Measurements from ENCODE around the gene KCNJ1. TPM values are rescaled to one million over a fixed set of nuclear protein-coding genes. Genes with fewer than 3 reads are reported as not detected.

KCNJ1 gene
- total RNA-seq, 1 experiment from 2014 or later: not detected

GRCh38 chr11:128884703-128885338 lies 17.7 kb upstream of the KCNJ1 start:
- peak; percentile 51 for DNase-seq (ENCODE audit: low read depth)

- DNase-seq (ENCODE audit: low read depth): no peak
Measured at GRCh38 chr11:128884054-128884453, 17.0 kb upstream of the KCNJ1 start.

DNA sequence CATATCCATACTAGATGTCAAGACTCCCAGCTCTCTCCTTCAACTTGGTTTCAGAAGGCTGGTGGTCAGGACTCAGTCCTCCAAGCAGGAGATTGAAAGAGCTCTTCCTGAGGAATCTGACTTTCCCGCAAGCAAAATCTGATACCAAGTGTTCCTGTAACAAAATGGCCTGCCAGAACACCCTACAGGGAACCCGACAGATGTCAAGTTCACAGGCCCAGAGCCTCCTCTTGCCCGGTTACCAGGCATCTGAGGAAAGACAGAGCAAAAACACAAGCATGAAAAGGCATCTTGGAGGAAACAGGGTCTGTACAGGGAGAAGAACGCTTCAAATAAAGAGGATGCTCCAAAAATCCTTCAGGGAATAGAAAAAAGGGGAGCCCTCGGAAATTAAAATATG lies 15.4 kb upstream of the KCNJ1 start:
- no peak for DNase-seq (ENCODE audit: low read depth)

DNA sequence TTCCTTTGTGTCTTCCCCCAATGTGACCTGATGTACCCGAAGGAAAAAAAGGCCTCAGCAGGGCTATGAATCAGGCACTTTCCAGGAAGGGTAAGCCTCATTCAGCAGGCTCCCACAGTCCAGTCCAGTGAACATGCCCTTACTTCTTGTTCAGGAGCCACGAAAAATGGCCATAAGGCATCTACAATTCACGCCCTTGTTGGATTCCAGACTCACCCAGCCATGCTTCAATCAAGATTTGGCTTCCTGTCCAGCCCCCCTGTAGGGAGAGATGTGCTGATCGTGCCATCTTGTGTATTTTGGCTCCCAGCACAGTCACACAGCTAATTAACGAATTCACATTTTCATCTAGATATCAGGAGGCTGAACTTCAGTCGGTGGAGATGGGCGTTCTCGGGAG lies 14.1 kb upstream of the KCNJ1 start:
- DNase-seq (ENCODE audit: low read depth): no peak

- no peak for DNase-seq (ENCODE audit: low read depth)
Measured at GRCh38 chr11:128879817-128880216, 12.7 kb upstream of the KCNJ1 start.

DNA sequence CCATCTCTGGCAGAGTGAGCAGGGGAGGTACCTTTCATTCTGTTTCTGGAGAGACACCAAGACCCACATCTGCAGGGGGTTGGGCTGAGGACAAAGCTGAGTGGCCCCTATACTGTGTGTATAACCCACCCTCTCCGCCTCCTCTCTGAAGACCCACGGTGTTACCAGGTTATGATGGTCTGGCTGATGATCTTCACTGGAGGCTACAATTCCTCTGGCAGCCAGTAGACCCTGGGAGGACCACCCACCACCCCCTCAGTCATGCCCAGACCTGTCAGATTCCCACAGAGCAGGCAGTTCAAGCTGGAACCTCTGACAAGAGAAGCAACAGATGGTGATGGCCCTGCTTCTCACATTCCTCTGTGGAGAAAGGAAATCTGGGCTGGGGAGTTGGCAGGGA lies 11.4 kb upstream of the KCNJ1 start:
- DNase-seq (ENCODE audit: low read depth): no peak

DNA sequence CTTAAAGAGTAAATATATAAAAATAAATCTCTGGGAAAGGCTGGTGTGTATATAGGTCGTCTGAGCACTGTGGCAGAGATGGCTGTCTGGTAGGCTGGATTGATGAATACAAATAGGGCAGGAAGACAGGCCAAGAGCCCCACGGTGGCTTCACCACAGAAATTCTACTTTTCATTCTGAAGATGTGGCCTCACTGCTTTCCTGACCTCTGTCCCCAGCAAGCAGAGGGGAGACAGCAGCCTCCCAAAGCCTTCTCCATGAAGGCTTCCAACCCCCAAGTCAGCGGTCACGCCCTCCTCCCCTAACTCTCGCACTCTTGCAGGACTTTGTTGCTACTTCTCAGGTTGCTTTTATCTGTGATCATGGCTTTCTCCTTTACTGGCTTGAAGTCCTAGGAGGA lies 10.6 kb upstream of the KCNJ1 start:
- no peak for DNase-seq (ENCODE audit: low read depth)

DNA sequence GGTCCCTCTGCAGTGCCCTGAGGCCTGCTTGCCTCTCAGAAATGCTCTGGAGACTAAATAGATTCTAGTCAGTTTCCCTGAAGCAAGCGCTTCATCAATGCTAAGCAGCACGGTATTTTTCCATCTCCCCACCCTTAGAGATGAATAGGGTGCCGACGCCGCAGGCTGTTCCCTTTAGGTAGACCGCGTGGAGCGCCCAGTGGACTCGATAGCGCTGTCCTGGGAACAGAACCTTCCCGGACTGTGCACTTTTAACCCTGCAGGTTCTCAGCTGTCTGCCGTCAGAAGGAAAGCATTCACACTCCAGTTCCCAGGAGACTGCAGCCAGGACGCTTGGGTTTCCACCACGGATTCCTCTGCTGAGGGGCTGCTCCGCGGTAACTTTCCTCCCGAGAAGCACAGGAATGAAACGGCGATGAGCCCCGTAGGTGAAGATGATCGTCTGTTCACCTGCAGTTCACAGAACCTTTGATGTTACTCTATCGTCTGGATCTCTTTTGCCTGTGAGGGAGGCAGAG lies 9.1 kb upstream of the KCNJ1 start:
- no peak for DNase-seq (ENCODE audit: low read depth)

- peak; percentile 27 for DNase-seq (ENCODE audit: low read depth)
Measured at GRCh38 chr11:128874427-128874826, 7.3 kb upstream of the KCNJ1 start.

DNA sequence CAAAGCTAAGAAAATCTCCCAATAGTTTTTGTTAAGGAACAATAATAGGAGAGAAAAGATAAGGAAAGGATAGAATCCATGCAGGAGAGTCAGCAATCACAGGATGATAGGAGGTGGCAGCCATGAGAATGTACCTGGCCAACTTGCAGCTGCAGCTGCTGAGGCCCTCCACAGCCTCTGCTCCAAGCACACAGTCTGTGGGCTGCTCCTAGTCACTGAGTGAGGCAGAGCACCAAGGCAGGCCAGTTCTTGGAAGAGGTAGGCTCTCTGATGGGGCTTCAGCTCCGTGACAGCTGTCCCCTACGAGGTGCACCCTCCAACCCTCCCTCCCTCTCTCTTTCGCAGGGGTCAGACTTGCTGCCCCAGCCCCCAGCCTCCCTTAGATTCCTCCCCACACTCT lies 5.5 kb upstream of the KCNJ1 start:
- no peak for DNase-seq (ENCODE audit: low read depth)

- no peak for DNase-seq (ENCODE audit: low read depth)
Measured at GRCh38 chr11:128872094-128872493, 5.0 kb upstream of the KCNJ1 start.

GRCh38 chr11:128871168-128871610 lies 4.1 kb upstream of the KCNJ1 start:
- DNase-seq (ENCODE audit: low read depth): no peak

GRCh38 chr11:128868841-128869671 lies 2.0 kb upstream of the KCNJ1 start:
- DNase-seq (ENCODE audit: low read depth): no peak

DNA sequence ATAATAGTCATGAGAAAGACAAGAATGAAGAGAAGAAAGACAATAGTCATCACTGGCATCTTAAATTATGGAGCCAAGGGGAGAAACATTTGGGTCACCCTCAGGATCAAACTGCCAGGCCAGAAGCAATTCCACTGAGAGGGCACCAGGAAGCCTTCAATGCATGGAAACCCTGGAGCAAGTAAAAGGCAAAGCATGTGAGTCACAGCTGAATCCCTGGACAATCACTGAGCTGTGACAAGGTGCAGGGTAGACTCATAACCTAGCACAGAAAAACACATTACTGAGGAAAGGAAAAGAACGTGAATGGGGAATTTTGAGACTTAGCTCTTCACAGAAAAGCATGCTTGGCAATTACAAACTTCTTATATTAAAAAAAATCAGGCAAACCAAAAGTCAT lies 1.6 kb downstream of the KCNJ1 start:
- peak; percentile 42 for DNase-seq (ENCODE audit: low read depth)

DNA sequence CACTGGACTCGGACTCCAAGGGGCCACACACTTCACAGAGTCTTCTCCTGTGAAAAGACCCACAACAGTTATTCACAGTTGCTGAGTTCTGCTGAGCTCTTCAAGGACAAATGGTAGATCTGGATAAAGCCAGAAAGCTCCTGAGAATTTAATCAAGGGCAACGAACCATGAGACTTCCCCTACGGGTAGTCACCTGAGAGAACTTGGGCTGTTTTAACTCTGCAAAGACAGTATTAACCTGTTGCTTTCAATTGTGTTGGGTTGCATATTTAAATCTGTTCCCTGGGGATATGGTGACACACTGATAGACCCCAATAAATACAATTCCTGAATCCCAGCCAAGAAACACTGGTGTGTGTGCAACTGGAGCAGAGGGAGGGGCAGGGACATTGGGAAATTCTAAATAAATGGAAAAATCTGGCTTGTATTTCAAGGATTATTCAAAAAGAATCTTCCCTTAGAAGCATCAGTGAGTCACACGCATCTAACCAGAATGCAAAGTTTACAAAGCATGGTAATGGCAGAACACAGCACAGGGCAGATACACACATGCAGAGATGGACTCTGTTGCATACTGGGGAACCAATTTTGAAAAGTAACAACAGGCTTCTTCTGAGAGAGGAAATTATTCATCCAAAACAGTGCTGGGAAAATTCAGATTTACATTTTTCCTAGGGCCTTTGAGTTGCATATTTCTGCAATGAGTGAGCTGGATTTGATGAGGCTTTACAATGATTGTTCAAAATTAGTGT lies 4.0 kb downstream of the KCNJ1 start:
- peak; percentile 74 for DNase-seq (ENCODE audit: low read depth)

GRCh38 chr11:128862406-128862805 lies 4.7 kb downstream of the KCNJ1 start:
- DNase-seq (ENCODE audit: low read depth): no peak

- no peak for DNase-seq (ENCODE audit: low read depth)
Measured at GRCh38 chr11:128860571-128861361, 6.3 kb downstream of the KCNJ1 start.

DNA sequence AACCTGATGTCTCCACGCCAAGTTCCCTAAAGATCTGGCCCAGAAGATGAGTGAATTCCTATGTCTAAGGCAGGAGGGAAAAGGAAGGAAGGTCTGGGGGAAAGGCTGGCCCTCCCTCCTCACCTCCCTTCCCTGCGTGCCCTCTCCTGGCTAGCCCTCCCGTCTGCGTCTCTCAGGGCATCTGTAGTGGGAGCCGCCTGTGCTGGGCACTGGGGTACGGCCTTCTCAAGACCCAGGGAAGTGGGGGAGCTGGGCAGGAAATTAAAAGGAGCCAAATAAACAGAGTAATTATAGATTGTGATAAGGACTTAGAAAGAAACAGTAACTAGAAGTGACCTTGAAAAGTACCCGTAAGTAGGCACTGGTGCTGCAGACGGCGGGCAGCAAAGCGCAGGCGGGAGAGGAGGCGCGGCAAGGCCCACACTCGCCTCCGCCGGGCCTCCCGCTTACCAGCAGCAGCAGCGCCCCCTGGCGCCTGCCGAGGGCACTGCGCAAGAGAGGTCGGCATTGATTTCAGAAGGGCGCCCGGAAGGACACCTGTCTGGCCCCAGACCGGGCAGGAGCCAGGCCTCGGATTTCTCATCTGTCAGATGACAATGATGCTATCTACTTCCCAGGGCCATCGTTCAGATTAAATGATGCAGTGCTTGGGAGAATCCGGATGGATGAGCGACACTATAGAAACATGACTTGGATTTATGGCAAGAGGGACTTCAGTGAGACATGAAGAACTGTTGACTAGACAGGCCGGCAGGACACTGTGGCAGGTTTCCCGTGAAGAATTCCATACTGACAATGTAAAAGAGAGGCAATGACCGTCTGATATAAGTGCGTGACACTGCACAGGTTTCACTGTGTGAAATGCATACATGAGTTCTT lies 7.3 kb downstream of the KCNJ1 start:
- DNase-seq (ENCODE audit: low read depth): peak; percentile 48

DNA sequence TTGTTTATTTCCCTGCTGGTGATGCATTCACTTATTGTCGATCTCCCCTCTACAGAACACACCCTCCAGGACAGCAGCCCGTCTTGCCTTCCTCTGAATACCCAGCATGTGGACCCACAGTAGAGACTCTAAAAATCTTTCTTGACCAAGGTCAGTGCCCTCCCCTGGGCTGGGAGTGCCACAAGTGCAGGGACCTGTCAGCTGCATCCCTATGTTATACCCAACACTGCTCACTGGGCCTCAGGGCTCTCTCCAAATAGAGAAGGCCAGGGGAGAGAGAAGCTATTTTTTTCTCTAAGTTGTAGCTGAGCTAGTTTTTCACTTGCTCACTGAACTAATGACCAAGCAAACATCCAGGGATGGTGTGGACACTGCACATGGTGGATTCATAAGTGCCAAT lies 9.8 kb downstream of the KCNJ1 start:
- no peak for DNase-seq (ENCODE audit: low read depth)

DNA sequence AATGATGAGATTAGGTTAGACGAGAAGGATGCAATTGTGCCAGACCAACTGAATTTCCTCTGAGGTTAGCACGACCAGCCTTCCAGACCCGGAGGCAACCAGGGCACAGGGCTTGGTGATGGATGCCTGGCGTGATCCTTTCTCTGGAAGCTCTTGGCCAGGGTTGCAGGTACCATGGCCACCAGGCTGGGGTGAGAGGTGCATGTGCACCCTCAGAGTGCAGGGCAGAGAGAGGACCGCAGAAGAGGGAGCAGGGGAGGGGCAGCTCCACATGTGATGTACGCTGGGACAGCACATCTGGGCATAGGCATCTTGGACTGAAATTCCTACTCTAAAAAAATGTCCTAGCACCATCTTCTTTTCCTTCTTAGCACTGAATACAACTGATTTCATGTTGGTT lies 10.9 kb downstream of the KCNJ1 start:
- no peak for DNase-seq (ENCODE audit: low read depth)
